ENCODE results near the gene KANSL1L.

Gene KANSL1L

GRCh38 chr2:210112871-210113270, 58.3 kb downstream of the KANSL1L start:
- in situ Hi-C loops (cut with HindIII; ENCODE audit: low pct_ligation_motif_present, low pct_unique_long_range_greater_than_20kb, low sequenced_read_pairs), result no loop called here
- DNase-seq, result no peak

- in situ Hi-C loops (cut with HindIII; ENCODE audit: low pct_ligation_motif_present, low pct_unique_long_range_greater_than_20kb, low sequenced_read_pairs), result no loop called here
- no peak for DNase-seq
These were observed 71.3 kb downstream of the KANSL1L start for GRCh38 chr2:210099940-210100339.

GRCh38 chr2:210094787-210095186, 76.4 kb downstream of the KANSL1L start:
- in situ Hi-C loops (cut with HindIII; ENCODE audit: low pct_ligation_motif_present, low pct_unique_long_range_greater_than_20kb, low sequenced_read_pairs), result no loop called here
- DNase-seq, result no peak

- DNase-seq, result no peak
- in situ Hi-C loops (cut with HindIII; ENCODE audit: low pct_ligation_motif_present, low pct_unique_long_range_greater_than_20kb, low sequenced_read_pairs), result no loop called here
These were observed 78.4 kb downstream of the KANSL1L start for GRCh38 chr2:210092791-210093190.

- in situ Hi-C loops (cut with HindIII; ENCODE audit: low pct_ligation_motif_present, low pct_unique_long_range_greater_than_20kb, low sequenced_read_pairs), result no loop called here
- DNase-seq, result no peak
These were observed 84.3 kb downstream of the KANSL1L start for GRCh38 chr2:210086930-210087329.

- peak; percentile 21 for DNase-seq
- in situ Hi-C loops (cut with HindIII; ENCODE audit: low pct_ligation_motif_present, low pct_unique_long_range_greater_than_20kb, low sequenced_read_pairs), result no loop called here
These were observed 84.9 kb downstream of the KANSL1L start for GRCh38 chr2:210086292-210086691.

GRCh38 chr2:210072922-210073509, 98.2 kb downstream of the KANSL1L start:
- DNase-seq, result peak; percentile 75
- in situ Hi-C loops (cut with HindIII; ENCODE audit: low pct_ligation_motif_present, low pct_unique_long_range_greater_than_20kb, low sequenced_read_pairs), result no loop called here

- DNase-seq, result no peak
- in situ Hi-C loops (cut with HindIII; ENCODE audit: low pct_ligation_motif_present, low pct_unique_long_range_greater_than_20kb, low sequenced_read_pairs), result no loop called here
These were observed 98.7 kb downstream of the KANSL1L start for GRCh38 chr2:210072493-210072892.

GRCh38 chr2:210063306-210063705, 107.9 kb downstream of the KANSL1L start:
- in situ Hi-C loops (cut with HindIII; ENCODE audit: low pct_ligation_motif_present, low pct_unique_long_range_greater_than_20kb, low sequenced_read_pairs), result no loop called here
- DNase-seq, result no peak

GRCh38 chr2:210055825-210056224, 115.4 kb downstream of the KANSL1L start:
- no peak for DNase-seq
- in situ Hi-C loops (cut with HindIII; ENCODE audit: low pct_ligation_motif_present, low pct_unique_long_range_greater_than_20kb, low sequenced_read_pairs), result no loop called here

GRCh38 chr2:210054696-210055095, 116.5 kb downstream of the KANSL1L start:
- in situ Hi-C loops (cut with HindIII; ENCODE audit: low pct_ligation_motif_present, low pct_unique_long_range_greater_than_20kb, low sequenced_read_pairs), result no loop called here
- no peak for DNase-seq

- in situ Hi-C loops (cut with HindIII; ENCODE audit: low pct_ligation_motif_present, low pct_unique_long_range_greater_than_20kb, low sequenced_read_pairs), result no loop called here
- DNase-seq, result no peak
These were observed 120.3 kb downstream of the KANSL1L start for GRCh38 chr2:210050885-210051284.

- no peak for DNase-seq
- in situ Hi-C loops (cut with HindIII; ENCODE audit: low pct_ligation_motif_present, low pct_unique_long_range_greater_than_20kb, low sequenced_read_pairs), result no loop called here
These were observed 121.4 kb downstream of the KANSL1L start for GRCh38 chr2:210049831-210050230.

GRCh38 chr2:210046851-210047500, 124.2 kb downstream of the KANSL1L start:
- in situ Hi-C loops (cut with HindIII; ENCODE audit: low pct_ligation_motif_present, low pct_unique_long_range_greater_than_20kb, low sequenced_read_pairs), result no loop called here
- no peak for DNase-seq

- no peak for DNase-seq
- in situ Hi-C loops (cut with HindIII; ENCODE audit: low pct_ligation_motif_present, low pct_unique_long_range_greater_than_20kb, low sequenced_read_pairs), result no loop called here
These were observed 133.1 kb downstream of the KANSL1L start for GRCh38 chr2:210038078-210038477.

- DNase-seq, result no peak
- in situ Hi-C loops (cut with HindIII; ENCODE audit: low pct_ligation_motif_present, low pct_unique_long_range_greater_than_20kb, low sequenced_read_pairs), result no loop called here
These were observed 135.5 kb downstream of the KANSL1L start for GRCh38 chr2:210035679-210036078.

- in situ Hi-C loops (cut with HindIII; ENCODE audit: low pct_ligation_motif_present, low pct_unique_long_range_greater_than_20kb, low sequenced_read_pairs), result no loop called here
- DNase-seq, result no peak
These were observed 137.0 kb downstream of the KANSL1L start for GRCh38 chr2:210034087-210034683.

- in situ Hi-C loops (cut with HindIII; ENCODE audit: low pct_ligation_motif_present, low pct_unique_long_range_greater_than_20kb, low sequenced_read_pairs), result no loop called here
- DNase-seq, result no peak
These were observed 143.0 kb downstream of the KANSL1L start for GRCh38 chr2:210028178-210028577.

- in situ Hi-C loops (cut with HindIII; ENCODE audit: low pct_ligation_motif_present, low pct_unique_long_range_greater_than_20kb, low sequenced_read_pairs), result no loop called here
These were observed 143.6 kb downstream of the KANSL1L start for GRCh38 chr2:210027608-210028007.

GRCh38 chr2:210022824-210023223, 148.4 kb downstream of the KANSL1L start:
- in situ Hi-C loops (cut with HindIII; ENCODE audit: low pct_ligation_motif_present, low pct_unique_long_range_greater_than_20kb, low sequenced_read_pairs), result no loop called here
- DNase-seq, result no peak

More at GRCh38 chr2:210027608-210028007, 143.6 kb downstream of the KANSL1L start:
- no peak for DNase-seq

Data from ACHN (cell line).